ENCODE measurements around the gene STAC. TPM values are rescaled to one million over a fixed set of nuclear protein-coding genes. Genes with fewer than 3 reads are reported as not detected.

STAC gene
- total and polyA plus RNA-seq, 10 of the 15 experiments (the other 5 are each of a cell fraction or from before 2014, with no cell fraction given): 0.07 TPM; not detected in 9

GRCh38 chr3:36560685-36561084, 180.4 kb downstream of the STAC start:
- H2AFZ ChIP-seq (ENCODE audit: control insufficient read depth, low read depth, low read length): no peak overlapping the region
- SMC1A ChIA-PET (ENCODE audit: uncharacterized antibody, unreplicated experiment): interaction anchor here (1.2 kb wide), 1 partner anchor 10 kb away, joined by 4 read pairs; no protein-coding TSS in a partner anchor
- peaks cover 6% of the 10 kb centered on the region; the same call in 1 of the 2 replicates for H3K4me1 ChIP-seq (ENCODE audit: control insufficient read depth, insufficient read depth, low read length)
- H3K9me3 ChIP-seq (replicated peaks; ENCODE audit: control insufficient read depth, insufficient read depth, low read length): no peaks in the 10 kb centered on the region
- no peak for DNase-seq (ENCODE audit: low read depth, low spot score)
- H3K27ac ChIP-seq (ENCODE audit: control insufficient read depth, insufficient read depth): no peak overlapping the region
- no peak for FAIRE-seq
- intact Hi-C loops (cut with micrococcal nuclease; ENCODE audit: unreplicated experiment): no loop called here
- no peak overlapping the region for H3K9ac ChIP-seq (ENCODE audit: control insufficient read depth, insufficient read depth, low read length)
- no peak overlapping the region for H3K4me2 ChIP-seq (ENCODE audit: control insufficient read depth, insufficient read depth)
- CTCF ChIA-PET: interaction anchor here (1.4 kb wide), 1 partner anchor 20 kb away, joined by 3 read pairs; no protein-coding TSS in a partner anchor
- no peaks in the 10 kb centered on the region for H3K36me3 ChIP-seq (ENCODE audit: control insufficient read depth in 2 of 2, insufficient read depth in 2 of 2, low read length in 1 of 2)
- TF ChIP-seq, protein P1, sequence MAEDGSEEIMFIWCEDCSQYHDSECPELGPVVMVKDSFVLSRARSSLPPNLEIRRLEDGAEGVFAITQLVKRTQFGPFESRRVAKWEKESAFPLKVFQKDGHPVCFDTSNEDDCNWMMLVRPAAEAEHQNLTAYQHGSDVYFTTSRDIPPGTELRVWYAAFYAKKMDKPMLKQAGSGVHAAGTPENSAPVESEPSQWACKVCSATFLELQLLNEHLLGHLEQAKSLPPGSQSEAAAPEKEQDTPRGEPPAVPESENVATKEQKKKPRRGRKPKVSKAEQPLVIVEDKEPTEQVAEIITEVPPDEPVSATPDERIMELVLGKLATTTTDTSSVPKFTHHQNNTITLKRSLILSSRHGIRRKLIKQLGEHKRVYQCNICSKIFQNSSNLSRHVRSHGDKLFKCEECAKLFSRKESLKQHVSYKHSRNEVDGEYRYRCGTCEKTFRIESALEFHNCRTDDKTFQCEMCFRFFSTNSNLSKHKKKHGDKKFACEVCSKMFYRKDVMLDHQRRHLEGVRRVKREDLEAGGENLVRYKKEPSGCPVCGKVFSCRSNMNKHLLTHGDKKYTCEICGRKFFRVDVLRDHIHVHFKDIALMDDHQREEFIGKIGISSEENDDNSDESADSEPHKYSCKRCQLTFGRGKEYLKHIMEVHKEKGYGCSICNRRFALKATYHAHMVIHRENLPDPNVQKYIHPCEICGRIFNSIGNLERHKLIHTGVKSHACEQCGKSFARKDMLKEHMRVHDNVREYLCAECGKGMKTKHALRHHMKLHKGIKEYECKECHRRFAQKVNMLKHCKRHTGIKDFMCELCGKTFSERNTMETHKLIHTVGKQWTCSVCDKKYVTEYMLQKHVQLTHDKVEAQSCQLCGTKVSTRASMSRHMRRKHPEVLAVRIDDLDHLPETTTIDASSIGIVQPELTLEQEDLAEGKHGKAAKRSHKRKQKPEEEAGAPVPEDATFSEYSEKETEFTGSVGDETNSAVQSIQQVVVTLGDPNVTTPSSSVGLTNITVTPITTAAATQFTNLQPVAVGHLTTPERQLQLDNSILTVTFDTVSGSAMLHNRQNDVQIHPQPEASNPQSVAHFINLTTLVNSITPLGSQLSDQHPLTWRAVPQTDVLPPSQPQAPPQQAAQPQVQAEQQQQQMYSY (CRISPR knock-in tag; IDR thresholded peaks at IDR 0.05): no peak
- no peak for TF ChIP-seq BCLAF1 (IDR thresholded peaks at IDR 0.05)
- TF ChIP-seq TCF7 (IDR thresholded peaks at IDR 0.05; ENCODE audit: borderline replicate concordance): no peak
- no peak for TF ChIP-seq NFIC (IDR thresholded peaks at IDR 0.05; ENCODE audit: low read depth, low read length)
- no peak for TF ChIP-seq NKRF (conservative IDR thresholded peaks at IDR 0.05)
- no peak for TF ChIP-seq RAD21 (IDR thresholded peaks at IDR 0.05; ENCODE audit: insufficient read depth, low read depth, low read length)
- no peak for ATAC-seq
- RAD21 ChIA-PET (ENCODE audit: unreplicated experiment): no interaction called here
- in situ Hi-C loops (cut with MboI): no loop called here
- H3K79me2 ChIP-seq (ENCODE audit: control insufficient read depth, insufficient read depth, low read length): no peaks in the 10 kb centered on the region
- no peaks in the 10 kb centered on the region for H3K27me3 ChIP-seq (replicated peaks in 1 of 2; ENCODE audit: control insufficient read depth in 2 of 2, insufficient read depth in 2 of 2, low read length in 1 of 2)
- no peak overlapping the region for H3K4me3 ChIP-seq
- no TSS peak for BruUV-seq (replicated peaks)
- no peaks in the 10 kb centered on the region for H4K20me1 ChIP-seq (ENCODE audit: control insufficient read depth, insufficient read depth)
- 0% methylated on average over 4 of the region's 4 CpGs for WGBS (ENCODE audit: insufficient coverage, insufficient replicate concordance, low lambda C conversion rate, missing lambda C conversion rate)
- POLR2A ChIA-PET: interaction anchor here (0.9 kb wide), 1 partner anchor 16 kb away, joined by 3 read pairs; no protein-coding TSS in a partner anchor
